GM21390 (cell line): ENCODE data around the gene TMEM109.

ENCODE experiments used
- ATAC-seq: cut with Tn5 transposase; IDR thresholded peaks from one replicate; pipeline ENCODE4 v1.9.1; 2021; ENCODE audit not compliant: unreplicated experiment

The TMEM109 gene

GRCh38 chr11:60960405-60960804 is 46.4 kb downstream of the TMEM109 start:
- ATAC-seq = no peak

- ATAC-seq = no peak
These were observed 50.8 kb downstream of the TMEM109 start for GRCh38 chr11:60964801-60965200.

- ATAC-seq = no peak
These were observed 52.9 kb downstream of the TMEM109 start for GRCh38 chr11:60966890-60967289.

GRCh38 chr11:60968223-60968622 is 54.3 kb downstream of the TMEM109 start:
- ATAC-seq = no peak

- ATAC-seq = no peak
These were observed 56.4 kb downstream of the TMEM109 start for GRCh38 chr11:60970369-60970774.

GRCh38 chr11:60970890-60971289 is 56.9 kb downstream of the TMEM109 start:
- ATAC-seq = no peak

GRCh38 chr11:60971520-60971919 is 57.6 kb downstream of the TMEM109 start, which contains the start of gene CD6:
TSS of gene CD6 (plus strand) at chr11:60971680. CDS start at chr11:60971866, 186 bp downstream.
- no peak for ATAC-seq

GRCh38 chr11:60972182-60973030 is 58.4 kb downstream of the TMEM109 start:
- no peak for ATAC-seq
